Measurements from ENCODE around the gene IL2. TPM values are rescaled to one million over a fixed set of nuclear protein-coding genes. Genes with fewer than 3 reads are reported as not detected.

The IL2 gene
- total and polyA plus RNA-seq, 4 experiments from 2014 or later, result 0.57 to 2.3 (median 1.3) TPM

- intact Hi-C loops (cut with micrococcal nuclease), result no loop called here
- Histone ChIP-seq H3K27me3 (ENCODE audit: insufficient read depth, low read length) (no peaks in the 10 kb centered on the region), H3K9me3 (ENCODE audit: control insufficient read depth in 1 of 2, low read length in 2 of 2) (no peaks in the 10 kb centered on the region), H3K27ac (ENCODE audit: low read depth, low read length) (no peak overlapping the region), H3K36me3 (ENCODE audit: insufficient read depth, low read length) (no peaks in the 10 kb centered on the region), H3K4me1 (ENCODE audit: insufficient read depth, low read length) (no peaks in the 10 kb centered on the region), H3K4me3 (ENCODE audit: low read length in 2 of 2) (no peak overlapping the region)
- Mint-ChIP-seq H3K4me1 (peaks cover 0 to 6% (median 4%) of the 10 kb centered on the region in 4 donors), H3K27me3 (no peaks in the 10 kb centered on the region), H3K4me3 (no peak overlapping the region), H3K9me3 (peaks cover 0 to 4% (median 0%) of the 10 kb centered on the region in 8 donors), H3K36me3 (no peaks in the 10 kb centered on the region), H3K27ac (no peak overlapping the region)
- CTCF ChIA-PET (ENCODE audit: partially characterized antibody), result interaction anchor here (1.3 kb wide), 1 partner anchor 9 kb away, joined by 3 read pairs; no protein-coding TSS in a partner anchor
- DNase-seq, result no peak
- POLR2A ChIA-PET (ENCODE audit: partially characterized antibody), result no interaction called here
These were observed 24.3 kb upstream of the IL2 start for GRCh38 chr4:122480655-122481487.

DNA sequence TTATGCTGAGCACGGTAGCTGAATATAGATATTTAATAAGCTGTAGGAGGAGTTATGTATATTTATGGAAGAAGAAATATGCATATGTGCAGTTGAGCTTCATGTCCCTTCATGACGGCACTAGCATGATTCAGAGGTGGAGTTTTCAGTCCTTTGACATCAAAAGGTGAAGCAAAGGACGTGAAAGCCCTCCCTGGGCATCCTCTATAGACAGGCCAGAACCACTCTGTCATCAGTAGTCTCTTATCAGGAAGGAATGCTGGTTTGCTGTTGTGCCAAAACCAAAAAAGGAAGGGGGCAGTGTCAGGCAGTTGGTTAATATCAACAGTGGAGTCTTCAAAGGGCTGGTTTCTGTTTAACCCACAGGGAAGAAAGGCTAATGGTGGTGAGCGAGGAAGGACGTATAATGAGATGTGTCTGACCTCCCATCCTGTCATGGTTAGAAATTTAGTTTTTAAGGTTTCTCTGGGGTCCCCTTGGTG, 23.5 kb upstream of the IL2 start:
- POLR2A ChIA-PET (ENCODE audit: partially characterized antibody), result no interaction called here
- Mint-ChIP-seq H3K4me1 (peaks cover 0 to 6% (median 4%) of the 10 kb centered on the region in 4 donors), H3K9me3 (peaks cover 0 to 6% (median 0%) of the 10 kb centered on the region in 8 donors), H3K4me3 (peak overlapping the region in 1 of 8 donors; percentile 25), H3K27me3 (no peaks in the 10 kb centered on the region), H3K36me3 (no peaks in the 10 kb centered on the region), H3K27ac (peak overlapping the region in 2 of 7 donors; percentile 7 to 21)
- Histone ChIP-seq H3K4me3 (ENCODE audit: low read length in 2 of 2) (no peak overlapping the region), H3K27ac (ENCODE audit: low read depth, low read length) (no peak overlapping the region), H3K4me1 (ENCODE audit: insufficient read depth, low read length) (no peaks in the 10 kb centered on the region), H3K9me3 (ENCODE audit: control insufficient read depth in 1 of 2, low read length in 2 of 2) (no peaks in the 10 kb centered on the region), H3K36me3 (ENCODE audit: insufficient read depth, low read length) (no peaks in the 10 kb centered on the region), H3K27me3 (ENCODE audit: insufficient read depth, low read length) (no peaks in the 10 kb centered on the region)
- CTCF ChIA-PET (ENCODE audit: partially characterized antibody), result interaction anchor here (1.2 to 1.3 kb wide), 2 partner anchors 8 to 27 kb away, joined by 3 read pairs; no protein-coding TSS in a partner anchor
- intact Hi-C loops (cut with micrococcal nuclease), result no loop called here
- peak in 1 of 5 donors; percentile 40 for DNase-seq

- no peaks in the 10 kb centered on the region for H3K36me3 Mint-ChIP-seq
- POLR2A ChIA-PET (ENCODE audit: partially characterized antibody), result no interaction called here
These were observed 20.2 kb upstream of the IL2 start for GRCh38 chr4:122476745-122477144.

GRCh38 chr4:122476126-122476525, 19.6 kb upstream of the IL2 start:
- Histone ChIP-seq H3K4me1 (ENCODE audit: insufficient read depth, low read length) (no peaks in the 10 kb centered on the region), H3K9me3 (ENCODE audit: control insufficient read depth in 1 of 2, low read length in 2 of 2) (no peaks in the 10 kb centered on the region), H3K36me3 (ENCODE audit: insufficient read depth, low read length) (no peaks in the 10 kb centered on the region), H3K27ac (ENCODE audit: low read depth, low read length) (no peak overlapping the region), H3K4me3 (ENCODE audit: low read length in 2 of 2) (no peak overlapping the region), H3K27me3 (ENCODE audit: insufficient read depth, low read length) (no peaks in the 10 kb centered on the region)
- Mint-ChIP-seq H3K4me1 (peaks cover 0 to 8% (median 5%) of the 10 kb centered on the region in 4 donors), H3K27ac (no peak overlapping the region), H3K9me3 (peaks cover 0 to 6% (median 0%) of the 10 kb centered on the region in 8 donors), H3K36me3 (no peaks in the 10 kb centered on the region), H3K4me3 (no peak overlapping the region), H3K27me3 (no peaks in the 10 kb centered on the region)
- ChIA-PET POLR2A (ENCODE audit: partially characterized antibody) (no interaction called here), CTCF (ENCODE audit: partially characterized antibody) (no interaction called here)
- intact Hi-C loops (cut with micrococcal nuclease), result no loop called here
- DNase-seq, result no peak

More at GRCh38 chr4:122476745-122477144, 20.2 kb upstream of the IL2 start:
- H3K36me3 ChIP-seq (ENCODE audit: insufficient read depth, low read length), result no peaks in the 10 kb centered on the region
- H3K4me1 Mint-ChIP-seq, result peaks cover 0 to 8% (median 5%) of the 10 kb centered on the region in 4 donors
- H3K27me3 Mint-ChIP-seq, result no peaks in the 10 kb centered on the region
- no peak overlapping the region for H3K27ac Mint-ChIP-seq
- H3K9me3 ChIP-seq (ENCODE audit: control insufficient read depth in 1 of 2, low read length in 2 of 2), result no peaks in the 10 kb centered on the region
- no peak for DNase-seq
- no peaks in the 10 kb centered on the region for H3K27me3 ChIP-seq (ENCODE audit: insufficient read depth, low read length)
- no peak overlapping the region for H3K4me3 ChIP-seq (ENCODE audit: low read length in 2 of 2)
- peaks cover 0 to 6% (median 0%) of the 10 kb centered on the region in 8 donors for H3K9me3 Mint-ChIP-seq
- H3K4me1 ChIP-seq (ENCODE audit: insufficient read depth, low read length), result no peaks in the 10 kb centered on the region
- no peak overlapping the region for H3K4me3 Mint-ChIP-seq
- CTCF ChIA-PET (ENCODE audit: partially characterized antibody), result interaction anchor here (0.7 to 1.0 kb wide), 2 partner anchors 14 to 101 kb away, joined by 3 to 4 read pairs; no protein-coding TSS in a partner anchor
- intact Hi-C loops (cut with micrococcal nuclease), result no loop called here
- H3K27ac ChIP-seq (ENCODE audit: low read depth, low read length), result no peak overlapping the region

DNA sequence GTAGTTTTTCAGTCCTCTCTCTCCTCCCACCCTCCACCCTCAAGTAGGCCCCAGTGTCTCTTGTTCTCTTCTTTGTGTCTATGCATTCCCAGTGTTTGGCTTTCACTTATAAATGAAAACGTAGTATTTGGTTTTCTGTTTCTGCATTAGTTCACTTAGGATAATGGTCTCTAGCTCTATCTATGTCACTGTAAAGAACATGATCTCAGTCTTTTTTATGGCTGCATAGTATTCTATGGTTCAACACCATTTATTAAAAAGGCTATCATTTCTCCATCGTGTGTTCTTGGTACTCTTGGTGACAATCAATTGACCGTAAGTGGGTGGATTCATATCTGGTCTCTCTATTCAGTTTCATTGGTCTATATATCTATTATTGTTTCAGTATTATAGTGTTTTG, 18.7 kb upstream of the IL2 start:
- Mint-ChIP-seq H3K36me3 (peaks cover 0 to 1% of the 10 kb centered on the region in 2 donors), H3K27me3 (no peaks in the 10 kb centered on the region), H3K9me3 (peaks cover 0 to 6% (median 0%) of the 10 kb centered on the region in 8 donors), H3K27ac (no peak overlapping the region), H3K4me3 (no peak overlapping the region), H3K4me1 (peaks cover 0 to 8% (median 5%) of the 10 kb centered on the region in 4 donors)
- Histone ChIP-seq H3K27ac (ENCODE audit: low read depth, low read length) (no peak overlapping the region), H3K9me3 (ENCODE audit: control insufficient read depth in 1 of 2, low read length in 2 of 2) (no peaks in the 10 kb centered on the region), H3K27me3 (ENCODE audit: insufficient read depth, low read length) (no peaks in the 10 kb centered on the region), H3K4me3 (ENCODE audit: low read length in 2 of 2) (no peak overlapping the region), H3K36me3 (ENCODE audit: insufficient read depth, low read length) (no peaks in the 10 kb centered on the region), H3K4me1 (ENCODE audit: insufficient read depth, low read length) (no peaks in the 10 kb centered on the region)
- CTCF ChIA-PET (ENCODE audit: partially characterized antibody), result no interaction called here
- POLR2A ChIA-PET (ENCODE audit: partially characterized antibody), result no interaction called here
- DNase-seq, result no peak
- intact Hi-C loops (cut with micrococcal nuclease), result no loop called here

DNA sequence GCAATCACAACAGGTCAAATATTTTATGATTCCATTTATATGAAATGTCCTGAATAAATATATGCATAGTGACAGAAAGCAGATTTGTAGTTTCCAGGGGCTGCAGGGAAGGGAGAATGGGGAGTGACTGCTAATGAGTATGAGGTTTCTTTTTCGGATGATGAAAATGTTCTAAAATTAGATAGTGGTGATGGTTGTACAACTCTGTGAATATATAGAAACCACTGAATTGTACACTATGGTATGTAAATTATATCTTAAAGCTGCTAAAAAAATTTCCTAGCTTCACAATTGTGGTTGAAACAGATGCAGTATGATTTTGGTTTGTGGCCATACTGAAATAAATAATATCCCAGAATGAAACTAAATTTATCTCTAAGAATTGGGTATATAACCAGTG, 12.9 kb upstream of the IL2 start:
- no peaks in the 10 kb centered on the region for H3K27me3 Mint-ChIP-seq
- no peak for DNase-seq
- H3K9me3 ChIP-seq (ENCODE audit: control insufficient read depth in 1 of 2, low read length in 2 of 2), result no peaks in the 10 kb centered on the region
- H3K4me1 ChIP-seq (ENCODE audit: insufficient read depth, low read length), result no peaks in the 10 kb centered on the region
- no peak overlapping the region for H3K4me3 ChIP-seq (ENCODE audit: low read length in 2 of 2)
- POLR2A ChIA-PET (ENCODE audit: partially characterized antibody), result no interaction called here
- H3K27me3 ChIP-seq (ENCODE audit: insufficient read depth, low read length), result no peaks in the 10 kb centered on the region
- H3K27ac Mint-ChIP-seq, result no peak overlapping the region
- H3K4me1 Mint-ChIP-seq, result peaks cover 9 to 22% (median 13%) of the 10 kb centered on the region in 4 donors
- no peak overlapping the region for H3K4me3 Mint-ChIP-seq
- H3K36me3 ChIP-seq (ENCODE audit: insufficient read depth, low read length), result no peaks in the 10 kb centered on the region
- peaks cover 1 to 5% of the 10 kb centered on the region in 2 donors for H3K36me3 Mint-ChIP-seq
- CTCF ChIA-PET (ENCODE audit: partially characterized antibody), result no interaction called here
- intact Hi-C loops (cut with micrococcal nuclease), result no loop called here
- no peak overlapping the region for H3K27ac ChIP-seq (ENCODE audit: low read depth, low read length)
- peaks cover 0 to 15% (median 7%) of the 10 kb centered on the region in 8 donors for H3K9me3 Mint-ChIP-seq

- Mint-ChIP-seq H3K4me1 (peaks cover 40 to 52% (median 46%) of the 10 kb centered on the region in 4 donors), H3K27me3 (no peaks in the 10 kb centered on the region), H3K36me3 (peaks cover 0 to 3% of the 10 kb centered on the region in 2 donors), H3K27ac (peak overlapping the region; percentile 81 to 95 (median 93)), H3K4me3 (peak overlapping the region; percentile 84 to 90 (median 88)), H3K9me3 (peaks cover 0 to 7% (median 1%) of the 10 kb centered on the region in 8 donors)
- DNase-seq, result peak; percentile 45 to 70 (median 53)
- H3K27me3 ChIP-seq (ENCODE audit: insufficient read depth, low read length), result no peaks in the 10 kb centered on the region
- H3K9me3 ChIP-seq (ENCODE audit: control insufficient read depth in 1 of 2, low read length in 2 of 2), result no peaks in the 10 kb centered on the region
- intact Hi-C loops (cut with micrococcal nuclease), result loop anchor here (5.0 to 10.0 kb wide), 5 partner anchors 96 to 634 kb away; partner anchors contain the start of genes CCNA2, NUDT6 and TRPC3
- ChIA-PET CTCF (ENCODE audit: partially characterized antibody) (interaction anchor here (0.8 to 2.9 kb wide), 7 partner anchors 9 to 120 kb away, joined by 4 to 13 read pairs (median 4); no protein-coding TSS in a partner anchor), POLR2A (ENCODE audit: partially characterized antibody) (interaction anchor here (0.7 to 5.1 kb wide), 4 partner anchors 14 to 274 kb away, joined by 4 to 39 read pairs (median 6); partner anchors contain the start of gene BBS12)
- peak overlapping the region; percentile 42 for H3K27ac ChIP-seq (ENCODE audit: low read depth, low read length)
- H3K36me3 ChIP-seq (ENCODE audit: insufficient read depth, low read length), result no peaks in the 10 kb centered on the region
- peak overlapping the region; percentile 26 to 75 for H3K4me3 ChIP-seq (ENCODE audit: low read length in 2 of 2)
- H3K4me1 ChIP-seq (ENCODE audit: insufficient read depth, low read length), result peaks cover 55% of the 10 kb centered on the region
These were observed 2.1 kb upstream of the IL2 start for GRCh38 chr4:122458625-122459024.

Measured in CD4-positive, alpha-beta memory T cell (primary cell).